Measurements from ENCODE around the gene KEAP1. TPM values are rescaled to one million over a fixed set of nuclear protein-coding genes. Genes with fewer than 3 reads are reported as not detected.
"Not testable (repeated sequence)": the region's sequence is repeated elsewhere in the genome, so short reads cannot be mapped to it uniquely, and the experiment has no call there.

The KEAP1 gene
- total RNA-seq, 2 donors from 2014 or later, result 53.2 to 87.3 TPM

- DNase-seq, result no peak
- Histone ChIP-seq H3K9ac (ENCODE audit: low read depth in 2 of 2, low read length in 2 of 2) (no peak overlapping the region), H3K36me3 (no peaks in the 10 kb centered on the region), H3K4me1 (no peaks in the 10 kb centered on the region), H3K27ac (no peak overlapping the region), H3K9me3 (no peaks in the 10 kb centered on the region), H3K4me3 (no peak overlapping the region), H3K27me3 (no peaks in the 10 kb centered on the region)
- intact Hi-C loops (cut with DNase I), result no loop called here
- peak; percentile 33 for TF ChIP-seq CTCF (IDR thresholded peaks at IDR 0.05)
Observed at GRCh38 chr19:10471909-10472308, 31.2 kb downstream of the KEAP1 start.

GRCh38 chr19:10468133-10468532 is 35.0 kb downstream of the KEAP1 start:
- Histone ChIP-seq H3K27ac (no peak overlapping the region), H3K4me1 (no peaks in the 10 kb centered on the region), H3K36me3 (no peaks in the 10 kb centered on the region), H3K9ac (ENCODE audit: low read depth in 2 of 2, low read length in 2 of 2) (no peak overlapping the region), H3K27me3 (no peaks in the 10 kb centered on the region), H3K9me3 (no peaks in the 10 kb centered on the region), H3K4me3 (no peak overlapping the region)
- no peak for TF ChIP-seq CTCF (IDR thresholded peaks at IDR 0.05)
- no peak for DNase-seq
- intact Hi-C loops (cut with DNase I), result no loop called here

- H3K4me1 ChIP-seq, result no peaks in the 10 kb centered on the region
- no peaks in the 10 kb centered on the region for H3K27me3 ChIP-seq
- H3K27ac ChIP-seq, result no peak overlapping the region
- no peaks in the 10 kb centered on the region for H3K36me3 ChIP-seq
- DNase-seq, result no peak
- H3K9ac ChIP-seq (ENCODE audit: low read depth in 2 of 2, low read length in 2 of 2), result no peak overlapping the region
- no peak for TF ChIP-seq CTCF (IDR thresholded peaks at IDR 0.05)
- no peak overlapping the region for H3K4me3 ChIP-seq
- intact Hi-C loops (cut with DNase I), result no loop called here
- no peaks in the 10 kb centered on the region for H3K9me3 ChIP-seq
Observed at GRCh38 chr19:10467104-10467706, 36.0 kb downstream of the KEAP1 start.

DNA sequence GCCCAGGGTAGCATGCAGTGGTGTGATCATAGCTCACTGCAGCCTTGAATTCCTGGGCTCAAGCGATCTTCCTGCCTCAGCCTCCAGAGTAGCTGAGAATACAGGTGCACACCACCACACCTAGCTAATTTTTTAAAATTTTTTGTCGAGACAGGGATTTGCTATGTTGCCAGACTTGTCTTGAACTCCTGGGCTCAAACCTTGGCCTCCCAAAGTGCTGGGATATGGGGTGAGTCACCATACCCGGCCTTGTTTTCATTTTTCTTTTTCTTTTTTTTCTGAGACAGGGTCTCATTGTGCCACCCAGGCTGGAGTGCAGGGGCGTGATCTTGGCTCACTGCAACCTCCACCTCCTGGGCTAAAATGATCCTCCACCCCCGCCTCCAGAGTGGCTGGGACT is 38.7 kb downstream of the KEAP1 start:
- Histone ChIP-seq H3K4me1 (no peaks in the 10 kb centered on the region), H3K36me3 (no peaks in the 10 kb centered on the region), H3K9ac (ENCODE audit: low read depth in 2 of 2, low read length in 2 of 2) (no peak overlapping the region), H3K4me3 (no peak overlapping the region), H3K27ac (no peak overlapping the region), H3K9me3 (no peaks in the 10 kb centered on the region), H3K27me3 (no peaks in the 10 kb centered on the region)
- intact Hi-C loops (cut with DNase I), result no loop called here
- TF ChIP-seq CTCF (IDR thresholded peaks at IDR 0.05), result no peak
- DNase-seq, result no peak

GRCh38 chr19:10462557-10462956 is 40.6 kb downstream of the KEAP1 start:
- Histone ChIP-seq H3K4me3 (no peak overlapping the region), H3K27ac (no peak overlapping the region), H3K36me3 (no peaks in the 10 kb centered on the region), H3K4me1 (no peaks in the 10 kb centered on the region), H3K27me3 (no peaks in the 10 kb centered on the region), H3K9me3 (no peaks in the 10 kb centered on the region), H3K9ac (ENCODE audit: low read depth in 2 of 2, low read length in 2 of 2) (no peak overlapping the region)
- intact Hi-C loops (cut with DNase I), result no loop called here
- no peak for TF ChIP-seq CTCF (IDR thresholded peaks at IDR 0.05)
- DNase-seq, result no peak

- H3K9ac ChIP-seq (ENCODE audit: low read depth in 2 of 2, low read length in 2 of 2); H3K36me3 ChIP-seq; H3K4me3 ChIP-seq; DNase-seq; H3K4me1 ChIP-seq; H3K9me3 ChIP-seq; intact Hi-C loops (cut with DNase I); H3K27me3 ChIP-seq; H3K27ac ChIP-seq: not testable (repeated sequence)
Observed at GRCh38 chr19:10462042-10462441, 41.1 kb downstream of the KEAP1 start.
